IMR-90 (cell line): ENCODE data around the gene GPR89A. TPM values are rescaled to one million over a fixed set of nuclear protein-coding genes. Genes with fewer than 3 reads are reported as not detected.

Experiments used
- ATAC-seq: fragments of 200-7000 bp; cut with Tn5 transposase; 2 replicates; pipeline ENCODE4 v1.9.1; 2020; ENCODE audit warnings: low read depth, mild to moderate bottlenecking, moderate library complexity
- BruUV-seq: library from RNA; stranded (reverse); fragments of 400-500 nt; replicated peaks from 2 replicates; lab custom pipeline; 2021; lab: Mats Ljungman, UMichigan
- CTCF ChIA-PET: fragments of 300-600 bp; formaldehyde crosslinking; extraction: SDS; loops from one replicate; lab custom pipeline; 2021; ENCODE audit warnings: antibody characterized with exemption; lab: Yijun Ruan, JAX
- POLR2A ChIA-PET: fragments of 300-600 bp; sonication (Branson Sonifier 250); formaldehyde crosslinking; loops from one replicate; lab custom pipeline; 2022; ENCODE audit warnings: antibody characterized with exemption; ENCODE audit not compliant: unreplicated experiment; lab: Charles Lee
- DNase-seq: peaks from one replicate; pipeline ENCODE4 v3.0.0; 2013
- H2AFZ ChIP-seq: replicated peaks from 2 replicates; pipeline ENCODE3; 2013; ENCODE audit warnings: low read length, mild to moderate bottlenecking; ENCODE audit not compliant: poor library complexity
- H2AK5ac ChIP-seq: 2 replicates; pipeline ENCODE4 v1.6.1; 2013; ENCODE audit warnings: low read depth, low read length, inconsistent platforms
- H2AK9ac ChIP-seq: replicated peaks from 2 replicates; pipeline ENCODE3; 2013; ENCODE audit warnings: mild to moderate bottlenecking, low read depth, low read length, moderate library complexity; ENCODE audit not compliant: poor library complexity
- H2BK120ac ChIP-seq: 2 replicates; pipeline ENCODE4 v1.6.1; 2013; ENCODE audit warnings: low read depth, low read length, inconsistent platforms
- H2BK15ac ChIP-seq: 3 replicates; pipeline ENCODE4 v1.6.1; 2013; ENCODE audit warnings: low read depth, low read length, inconsistent platforms
- H2BK20ac ChIP-seq: 2 replicates; pipeline ENCODE4 v1.6.1; 2013; ENCODE audit warnings: low read depth, mild to moderate bottlenecking, inconsistent platforms, low read length, moderate library complexity
- H2BK5ac ChIP-seq: 2 replicates; pipeline ENCODE4 v1.6.1; 2013; ENCODE audit warnings: mild to moderate bottlenecking, low read depth, low read length, inconsistent platforms; ENCODE audit not compliant: poor library complexity, severe bottlenecking
- H3K14ac ChIP-seq: replicated peaks from 2 replicates; pipeline ENCODE4 v1.6.1; 2013; ENCODE audit warnings: low read depth, low read length, inconsistent platforms
- H3K18ac ChIP-seq: 2 replicates; pipeline ENCODE4 v1.6.1; 2013; ENCODE audit warnings: low read depth, low read length, control low read depth
- H3K23ac ChIP-seq: 2 replicates; pipeline ENCODE4 v1.6.1; 2013; ENCODE audit warnings: low read depth, low read length, inconsistent platforms
- H3K27ac ChIP-seq: 2 replicates; pipeline ENCODE4 v1.5.1; 2013; ENCODE audit warnings: mild to moderate bottlenecking, control low read depth, low read length; ENCODE audit not compliant: insufficient read depth
- H3K27me3 ChIP-seq: 2 replicates; pipeline ENCODE4 v1.6.1; 2013; ENCODE audit warnings: low read length; ENCODE audit not compliant: control insufficient read depth, insufficient read depth
- H3K36me3 ChIP-seq: 2 replicates; pipeline ENCODE4 v1.6.1; 2013; ENCODE audit warnings: low read length, mixed read lengths; ENCODE audit not compliant: control insufficient read depth, insufficient read depth
- H3K4ac ChIP-seq: 2 replicates; pipeline ENCODE4 v1.6.1; 2013; ENCODE audit warnings: low read depth, low read length, inconsistent platforms
- H3K4me1 ChIP-seq: 2 replicates; pipeline ENCODE4 v1.6.1; 2013; ENCODE audit warnings: low read length, mixed read lengths; ENCODE audit not compliant: control insufficient read depth, insufficient read depth
- H3K4me2 ChIP-seq: 2 replicates; pipeline ENCODE4 v1.6.1; 2013; ENCODE audit warnings: low read depth, mild to moderate bottlenecking, control low read depth, low read length, moderate library complexity
- H3K4me3 ChIP-seq: 2 replicates; pipeline ENCODE4 v1.5.1; 2013; ENCODE audit warnings: low read depth, mild to moderate bottlenecking, control low read depth, low read length, moderate library complexity; ENCODE audit not compliant: insufficient read depth
- H3K56ac ChIP-seq: 2 replicates; pipeline ENCODE4 v1.6.1; 2013; ENCODE audit warnings: low read length, inconsistent platforms; ENCODE audit not compliant: insufficient read depth; ENCODE audit errors: extremely low read depth
- H3K79me1 ChIP-seq, 2 experiments: 2 replicates each; pipeline ENCODE4 v1.6.1; 2013; ENCODE audit warnings: low read length in 2 of 2, inconsistent platforms in 1 of 2, low read depth in 1 of 2
- H3K9ac ChIP-seq: 2 replicates; pipeline ENCODE4 v1.6.1; 2013; ENCODE audit warnings: low read depth, low read length, control low read depth
- H3K9me1 ChIP-seq: 2 replicates; pipeline ENCODE4 v1.6.1; 2013; ENCODE audit warnings: low read length, inconsistent platforms; ENCODE audit not compliant: insufficient read depth
- H3K9me3 ChIP-seq: 2 replicates; pipeline ENCODE4 v1.6.1; 2013; ENCODE audit warnings: low read length; ENCODE audit not compliant: control insufficient read depth, insufficient read depth
- H4K20me1 ChIP-seq: 2 replicates; pipeline ENCODE4 v1.6.1; 2013; ENCODE audit warnings: low read length, inconsistent platforms; ENCODE audit not compliant: insufficient read depth
- H4K5ac ChIP-seq: 2 replicates; pipeline ENCODE4 v1.6.1; 2013; ENCODE audit warnings: mild to moderate bottlenecking, low read depth, low read length, control low read depth
- H4K8ac ChIP-seq, 2 experiments: 2 replicates each; pipeline ENCODE4 v1.6.1; 2013; ENCODE audit warnings: low read depth in 2 of 2, low read length in 2 of 2, control low read depth in 1 of 2, inconsistent platforms in 1 of 2
- H4K91ac ChIP-seq: 2 replicates; pipeline ENCODE4 v1.6.1; 2013; ENCODE audit warnings: low read depth, low read length, inconsistent platforms; ENCODE audit not compliant: insufficient read depth
- FOS ChIP-seq: fragments of 150-350 bp; IDR thresholded peaks from 2 replicates; pipeline ENCODE4 v1.6.1; 2016; ENCODE audit warnings: low read depth, low read length
- MAFK ChIP-seq: IDR thresholded peaks from 2 replicates; pipeline ENCODE4 v1.6.1; 2012; ENCODE audit warnings: low read depth, low read length, improper control_type of control experiment
- WGBS, 2 experiments: methylation state at CpG; one replicate each; pipeline versions ENCODE4 v1.1.5 to v1.1.7; 2013; ENCODE audit warnings: missing lambda C conversion rate in 2 of 2; ENCODE audit not compliant: insufficient read length in 1 of 2; ENCODE audit errors: extremely low coverage in 2 of 2; 5-methylcytosine and 5-hydroxymethylcytosine counted together
- dilution Hi-C: fragments of 300-500 bp; cut with HindIII; formaldehyde crosslinking; loops from one replicate; pipeline ENCODE4 v1.14.3; 2018; ENCODE audit warnings: low sequenced_read_pairs; ENCODE audit not compliant: unreplicated experiment
- in situ Hi-C: fragments of 300-500 bp; cut with MboI; formaldehyde crosslinking; loops from 3 replicates; pipeline ENCODE4 v1.14.3; 2019; ENCODE audit warnings: low sequenced_read_pairs, inconsistent platforms, mixed read lengths
- intact Hi-C: fragments of 100-400 bp; cut with micrococcal nuclease; formaldehyde crosslinking; loops from 2 replicates; pipeline ENCODE4 v1.10.0; 2022
- polyA plus RNA-seq, 3 experiments: library from polyadenylated mRNA; depleted of rRNA; stranded (reverse); fragments of >200 nt; gene quantifications; 2 replicates each; pipeline ENCODE4 v1.2.3, GENCODE V29; 2012; ENCODE audit warnings: low replicate concordance in 1 of 3
- total RNA-seq: library from RNA; depleted of rRNA; stranded (reverse); fragments of >200 nt; gene quantifications from 2 replicates; pipeline ENCODE4 v1.2.3, GENCODE V29; 2012

GPR89A gene
- total and polyA plus RNA-seq, 2 of the 4 experiments (the other 2 are of a cell fraction): 13.5 to 29.0 TPM

DNA sequence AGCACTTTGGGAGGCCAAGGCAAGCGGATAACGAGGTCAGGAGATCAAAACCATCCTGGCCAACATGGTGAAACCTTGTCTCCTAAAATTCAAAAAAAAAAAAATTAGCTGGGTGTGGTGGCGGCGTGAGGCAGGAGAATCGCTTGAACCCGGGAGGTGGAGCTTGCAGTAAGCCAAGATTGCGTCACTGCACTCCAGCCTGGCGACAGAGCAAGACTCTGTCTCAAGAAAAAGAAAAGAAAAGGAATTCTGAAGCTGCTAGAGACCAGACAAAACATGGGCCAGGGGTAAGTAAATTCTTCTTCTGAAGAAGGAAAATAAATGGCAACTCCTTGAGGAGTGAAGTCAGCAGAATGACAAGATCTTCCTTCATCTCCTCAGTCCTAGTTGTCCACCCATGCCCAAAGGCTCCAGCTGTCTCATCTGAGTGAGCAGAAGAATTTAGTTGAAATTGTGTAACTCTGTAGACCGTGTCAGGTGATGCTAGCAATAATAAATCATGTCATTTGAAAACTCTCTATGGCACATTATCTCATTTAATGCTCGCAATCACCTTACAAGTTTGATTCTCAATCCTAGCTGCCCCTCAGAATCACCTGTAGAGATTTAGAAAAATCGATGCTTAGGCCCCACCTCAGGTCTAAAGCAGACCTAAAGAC is 85.1 kb downstream of the GPR89A start:
- Histone ChIP-seq H3K4me1 (peaks cover 10% of the 10 kb centered on the region; the same call in 1 of the 2 replicates), H3K27me3 (no peaks in the 10 kb centered on the region), H3K36me3 (no peaks in the 10 kb centered on the region), H2AK5ac (no peak overlapping the region), H3K56ac (no peak overlapping the region), H3K14ac (no peak overlapping the region), H3K79me1 (0 out of 4 replicates have a peak, but pooled peaks cover 0 to 3% of the 10 kb centered on the region in 2 experiments), H4K20me1 (no peaks in the 10 kb centered on the region), H3K4ac (no peak overlapping the region), H3K27ac (no peak overlapping the region), H2BK120ac (no peak overlapping the region), H4K91ac (no peak overlapping the region), H2BK5ac (no peak overlapping the region), H3K9ac (no peak overlapping the region), H3K23ac (no peak overlapping the region), H2BK20ac (no peak overlapping the region), H4K8ac (no peak overlapping the region), H4K5ac (no peak overlapping the region), H3K9me3 (no peaks in the 10 kb centered on the region), H2AK9ac (no peak overlapping the region), H3K9me1 (peaks cover 7% of the 10 kb centered on the region), H2BK15ac (no peak overlapping the region; the same call in 2 of the 3 replicates), H3K4me2 (no peak overlapping the region), H3K4me3 (no peak overlapping the region), H3K18ac (no peak overlapping the region), H2AFZ (no peak overlapping the region)
- WGBS, 2 experiments: 80% methylated on average over 2 of the region's 11 CpGs; no CpG with 5 or more reads in 1 of the 2 experiments
- no peak for ATAC-seq
- in situ Hi-C loops: no loop called here
- POLR2A ChIA-PET: no interaction called here
- no TSS peak for BruUV-seq
- CTCF ChIA-PET: no interaction called here
- dilution Hi-C loops: no loop called here
- DNase-seq: no peak
- no peak for TF ChIP-seq FOS
- TF ChIP-seq MAFK: no peak
- intact Hi-C loops: no loop called here
